Measurements from ENCODE around the gene USP3. TPM values are rescaled to one million over a fixed set of nuclear protein-coding genes. Genes with fewer than 3 reads are reported as not detected.

USP3 gene
- total RNA-seq, 1 experiment from 2014 or later: 38.6 TPM

GRCh38 chr15:63623232-63623969 lies 119.0 kb downstream of the USP3 start:
- no peak for DNase-seq
- Histone ChIP-seq H3K9me3 (peaks cover 5% of the 10 kb centered on the region; the same call in 1 of the 2 replicates), H3K27me3 (no peaks in the 10 kb centered on the region), H3K36me3 (peaks cover 69% of the 10 kb centered on the region), H3K4me3 (no peak overlapping the region)

DNA sequence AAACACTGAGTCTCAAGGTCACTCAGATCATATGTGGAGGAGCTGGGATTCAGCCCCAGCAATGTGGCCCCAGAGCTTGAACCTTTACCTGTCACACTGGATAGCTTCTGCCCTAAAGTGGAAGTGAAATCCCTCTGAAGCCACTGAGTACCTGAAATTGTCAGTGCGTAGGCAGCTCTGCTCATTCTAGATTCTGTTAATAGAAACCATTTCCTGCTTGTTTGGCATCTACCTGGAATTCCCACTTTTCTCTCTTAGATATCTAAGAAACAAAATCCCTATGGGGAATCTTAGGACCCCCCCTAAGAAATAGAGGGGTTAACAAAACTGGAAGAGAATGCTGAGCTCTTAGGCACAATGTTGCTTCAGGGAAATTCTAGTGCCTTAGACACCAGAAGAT lies 122.6 kb downstream of the USP3 start:
- Histone ChIP-seq H3K36me3 (peaks cover 79% of the 10 kb centered on the region), H3K27me3 (no peaks in the 10 kb centered on the region), H3K4me3 (no peak overlapping the region), H3K9me3 (no peaks in the 10 kb centered on the region)
- no peak for DNase-seq

- no peaks in the 10 kb centered on the region for H3K9me3 ChIP-seq
- H3K27me3 ChIP-seq: no peaks in the 10 kb centered on the region
- no peak overlapping the region for H3K4me3 ChIP-seq
- DNase-seq: no peak
- peaks cover 81% of the 10 kb centered on the region for H3K36me3 ChIP-seq
Observed at GRCh38 chr15:63628123-63628822, 123.9 kb downstream of the USP3 start.

- no peaks in the 10 kb centered on the region for H3K27me3 ChIP-seq
- H3K36me3 ChIP-seq: peaks cover 74% of the 10 kb centered on the region
- no peak overlapping the region for H3K4me3 ChIP-seq
- DNase-seq: no peak
- no peaks in the 10 kb centered on the region for H3K9me3 ChIP-seq
Observed at GRCh38 chr15:63630036-63630751, 125.8 kb downstream of the USP3 start.

DNA sequence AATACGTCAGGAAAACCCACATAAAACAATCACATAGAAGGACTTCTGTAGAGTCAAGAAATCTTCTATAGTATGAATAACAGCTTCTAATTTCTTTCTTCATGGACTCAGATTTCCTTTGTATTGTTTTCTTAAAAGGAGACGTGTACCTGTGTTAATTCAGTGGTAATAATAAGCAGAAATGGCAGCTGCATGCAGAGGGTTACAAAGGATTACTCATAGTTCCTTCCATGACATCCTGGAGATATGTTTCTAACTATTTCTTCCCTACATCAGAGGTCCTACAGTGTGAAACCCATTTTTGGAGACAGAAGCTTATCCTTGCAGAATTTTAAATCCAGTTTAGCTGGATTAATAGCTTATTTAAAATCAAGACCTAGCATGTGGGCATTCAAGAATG lies 128.9 kb downstream of the USP3 start:
- no peaks in the 10 kb centered on the region for H3K27me3 ChIP-seq
- peaks cover 60% of the 10 kb centered on the region for H3K36me3 ChIP-seq
- H3K4me3 ChIP-seq: no peak overlapping the region
- DNase-seq: no peak
- no peaks in the 10 kb centered on the region for H3K9me3 ChIP-seq

- peaks cover 61% of the 10 kb centered on the region for H3K36me3 ChIP-seq
- no peak for DNase-seq
- H3K4me3 ChIP-seq: no peak overlapping the region
- H3K27me3 ChIP-seq: no peaks in the 10 kb centered on the region
- no peaks in the 10 kb centered on the region for H3K9me3 ChIP-seq
Observed at GRCh38 chr15:63634154-63634553, 129.8 kb downstream of the USP3 start.

GRCh38 chr15:63636518-63637061 lies 132.2 kb downstream of the USP3 start:
- H3K9me3 ChIP-seq: no peaks in the 10 kb centered on the region
- H3K36me3 ChIP-seq: peaks cover 67% of the 10 kb centered on the region
- no peak overlapping the region for H3K4me3 ChIP-seq
- no peak for DNase-seq
- H3K27me3 ChIP-seq: no peaks in the 10 kb centered on the region

DNA sequence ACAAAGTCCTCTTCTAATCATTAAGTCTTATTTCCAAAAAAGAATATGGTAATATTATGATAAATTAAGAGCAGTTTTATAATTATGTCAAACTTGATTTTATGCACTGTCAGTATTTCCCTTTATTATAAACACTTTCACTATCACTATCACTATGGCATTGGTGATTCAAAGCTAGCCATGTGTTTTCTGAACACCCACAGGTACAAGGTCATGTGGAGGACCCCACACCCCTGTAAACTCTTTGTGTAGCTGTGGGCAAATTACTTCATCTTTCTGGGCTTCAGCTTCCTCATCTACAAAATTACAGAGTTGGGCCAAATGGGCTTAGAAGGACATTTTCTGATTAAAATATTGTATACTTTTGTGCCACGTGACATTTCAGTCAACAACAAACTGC lies 134.4 kb downstream of the USP3 start:
- no peak for DNase-seq
- Histone ChIP-seq H3K9me3 (no peaks in the 10 kb centered on the region), H3K36me3 (peaks cover 63% of the 10 kb centered on the region), H3K4me3 (no peak overlapping the region), H3K27me3 (no peaks in the 10 kb centered on the region)

GRCh38 chr15:63640146-63640545 lies 135.8 kb downstream of the USP3 start:
- Histone ChIP-seq H3K36me3 (peaks cover 60% of the 10 kb centered on the region), H3K4me3 (no peak overlapping the region), H3K9me3 (no peaks in the 10 kb centered on the region), H3K27me3 (no peaks in the 10 kb centered on the region)
- no peak for DNase-seq

Other genes with a start within 250 kb of the USP3 start
- gene APH1B, start 227.0 kb upstream of the USP3 start, total RNA-seq (2014; rRNA removed; shearing (Covaris generic); ENCODE audit: low replicate concordance): 0.84 and 5.2 TPM in 2 replicates
- gene CA12, start 122.7 kb upstream of the USP3 start, total RNA-seq (2014; rRNA removed; shearing (Covaris generic); ENCODE audit: low replicate concordance): 4.7 and 4.8 TPM in 2 replicates
- not detected in 2 replicates for gene FBXL22, start 92.8 kb downstream of the USP3 start, total RNA-seq (2014; rRNA removed; shearing (Covaris generic); ENCODE audit: low replicate concordance)

Measured in MG63 (cell line).